Upper lobe of left lung (tissue), 6 donors: ENCODE data around the gene SETD6. TPM values are rescaled to one million over a fixed set of nuclear protein-coding genes. Genes with fewer than 3 reads are reported as not detected.

Experiments
- ATAC-seq, 2 donors: fragments of 200-7000 bp; cut with Tn5 transposase; one replicate each; pipeline ENCODE4 v1.9.1; 2022; ENCODE audit warnings: mild to moderate bottlenecking in 2 of 2, moderate library complexity in 2 of 2; ENCODE audit not compliant: low FRiP score in 2 of 2
- DNase-seq, 2 donors: peaks; one replicate each; pipeline ENCODE4 v3.0.0-alpha.2; 2019 to 2020
- H3K27ac ChIP-seq, 4 donors: fragments of 200-600 bp; sonication (generic); one replicate each; pipeline ENCODE4 v1.5.1; 2016 to 2019
- H3K27me3 ChIP-seq, 4 donors: fragments of 200-600 bp; sonication (generic); one replicate each; pipeline ENCODE4 v1.5.1; 2017 to 2019
- H3K36me3 ChIP-seq, 4 donors: fragments of 200-600 bp; sonication (generic); one replicate each; pipeline ENCODE4 v1.5.1; 2016 to 2019
- H3K4me1 ChIP-seq, 4 donors: fragments of 200-600 bp; sonication (generic); one replicate each; pipeline ENCODE4 v1.5.1; 2018 to 2019
- H3K4me3 ChIP-seq, 4 donors: fragments of 200-600 bp; sonication (generic); one replicate each; pipeline ENCODE4 v1.5.1; 2017 to 2019; ENCODE audit warnings: mild to moderate bottlenecking in 2 of 4, moderate library complexity in 1 of 4
- H3K9me3 ChIP-seq, 4 donors: fragments of 200-600 bp; sonication (generic); one replicate each; pipeline ENCODE4 v1.5.1; 2018 to 2019
- CTCF ChIP-seq, 6 experiments: fragments of 450-650 bp in 4 of 6; fragments of 200-600 bp in 2 of 6; sonication (generic) in 2 of 6; IDR thresholded peaks; one replicate each; pipeline ENCODE4 v1.5.1; 2016 to 2019; ENCODE audit warnings: antibody characterized with exemption in 6 of 6
- EP300 ChIP-seq, 4 donors: sonication (generic); formaldehyde crosslinking; IDR thresholded peaks; one replicate each; pipeline ENCODE4 v1.5.1; 2017; ENCODE audit warnings: antibody characterized with exemption in 4 of 4, control low read depth in 2 of 4
- POLR2A ChIP-seq, 4 donors: fragments of 450-650 bp; IDR thresholded peaks; one replicate each; pipeline ENCODE4 v1.5.1; 2016 to 2017; ENCODE audit warnings: antibody characterized with exemption in 4 of 4, mild to moderate bottlenecking in 2 of 4
- POLR2AphosphoS5 ChIP-seq, 2 donors: sonication (generic); formaldehyde crosslinking; IDR thresholded peaks; one replicate each; pipeline ENCODE4 v1.5.1; 2017; ENCODE audit warnings: antibody characterized with exemption in 2 of 2
- whole genome bisulfite sequencing, 2 donors: methylation state at CpG; one replicate each; pipeline ENCODE4 v1.1.5; 2017 to 2018; 5-methylcytosine and 5-hydroxymethylcytosine counted together
- total RNA-seq, 6 donors: library from RNA; depleted of rRNA in 4 of 6; stranded (reverse); fragments of >200 nt in 4 of 6; gene quantifications; one replicate each; pipeline versions ENCODE4 v1.1.0 to v1.2.1, GENCODE V29; 2016 to 2021
- donor health status: DM: no; HTN: no; CAD: no; lungs with moderate emphysema.
- donor health status: DM: no; HTN: yes; CAD: no; lungs with severe emphysema.

Gene SETD6
- total RNA-seq, 6 donors from 2014 or later, result 17.3 to 78.6 (median 31.7) TPM

- 78 to 86% methylated on average over 1 to 2 of the region's 2 CpGs for WGBS, 2 donors
- Histone ChIP-seq H3K27me3 (peaks cover 0 to 17% (median 11%) of the 10 kb centered on the region in 4 donors), H3K4me3 (no peak overlapping the region), H3K9me3 (no peaks in the 10 kb centered on the region), H3K27ac (no peak overlapping the region), H3K36me3 (peaks cover 0 to 4% (median 0%) of the 10 kb centered on the region in 4 donors), H3K4me1 (peaks cover 5 to 25% (median 14%) of the 10 kb centered on the region in 4 donors)
- DNase-seq (no peak), ATAC-seq (no peak)
- no peak for TF ChIP-seq POLR2AphosphoS5 (IDR thresholded peaks at IDR 0.05)
- no peak for TF ChIP-seq EP300 (IDR thresholded peaks at IDR 0.05)
- TF ChIP-seq CTCF (IDR thresholded peaks at IDR 0.05), result no peak
- no peak for TF ChIP-seq POLR2A (IDR thresholded peaks at IDR 0.05)
Measured at GRCh38 chr16:58497468-58497867, 17.8 kb upstream of the SETD6 start.

- DNase-seq, result no peak
- Histone ChIP-seq H3K27me3 (peaks cover 0 to 18% (median 11%) of the 10 kb centered on the region in 4 donors), H3K4me1 (peaks cover 5 to 25% (median 14%) of the 10 kb centered on the region in 4 donors)
Measured at GRCh38 chr16:58497935-58498334, 17.4 kb upstream of the SETD6 start.

GRCh38 chr16:58498341-58499091 lies 16.8 kb upstream of the SETD6 start:
- Histone ChIP-seq H3K9me3 (no peaks in the 10 kb centered on the region), H3K27ac (no peak overlapping the region), H3K27me3 (peaks cover 0 to 18% (median 11%) of the 10 kb centered on the region in 4 donors), H3K36me3 (peaks cover 0 to 4% (median under 1%) of the 10 kb centered on the region in 4 donors), H3K4me3 (no peak overlapping the region), H3K4me1 (peaks cover 5 to 25% (median 14%) of the 10 kb centered on the region in 4 donors)
- WGBS, 2 donors, result 71 to 94% methylated on average over 5 to 9 of the region's 9 CpGs
- TF ChIP-seq POLR2AphosphoS5 (IDR thresholded peaks at IDR 0.05) (no peak), POLR2A (IDR thresholded peaks at IDR 0.05) (no peak), EP300 (IDR thresholded peaks at IDR 0.05) (no peak)
- ATAC-seq (no peak), DNase-seq (no peak)

More at GRCh38 chr16:58497935-58498334, 17.4 kb upstream of the SETD6 start:
- no peak for ATAC-seq
- WGBS, 2 donors, result 46 to 65% methylated on average over 4 to 5 of the region's 5 CpGs
- H3K4me3 ChIP-seq, result no peak overlapping the region
- no peak overlapping the region for H3K27ac ChIP-seq
- TF ChIP-seq POLR2AphosphoS5 (IDR thresholded peaks at IDR 0.05) (no peak), POLR2A (IDR thresholded peaks at IDR 0.05) (no peak), EP300 (IDR thresholded peaks at IDR 0.05) (no peak), CTCF (IDR thresholded peaks at IDR 0.05) (no peak)
- peaks cover 0 to 4% (median 0%) of the 10 kb centered on the region in 4 donors for H3K36me3 ChIP-seq
- no peaks in the 10 kb centered on the region for H3K9me3 ChIP-seq

- WGBS, 2 donors, result 86 to 94% methylated on average over 6 to 10 of the region's 10 CpGs
- DNase-seq, result peak in 1 of 2 donors; percentile 51
- no peak overlapping the region for H3K27ac ChIP-seq
- H3K9me3 ChIP-seq, result no peaks in the 10 kb centered on the region
- no peak overlapping the region for H3K4me3 ChIP-seq
- ATAC-seq, result no peak
- peaks cover 5 to 25% (median 14%) of the 10 kb centered on the region in 4 donors for H3K4me1 ChIP-seq
- H3K36me3 ChIP-seq, result peaks cover 0 to 8% (median 3%) of the 10 kb centered on the region in 4 donors
- peaks cover 0 to 18% (median 11%) of the 10 kb centered on the region in 4 donors for H3K27me3 ChIP-seq
- no peak for TF ChIP-seq EP300 (IDR thresholded peaks at IDR 0.05)
- TF ChIP-seq POLR2A (IDR thresholded peaks at IDR 0.05), result no peak
- no peak for TF ChIP-seq CTCF (IDR thresholded peaks at IDR 0.05)
- TF ChIP-seq POLR2AphosphoS5 (IDR thresholded peaks at IDR 0.05), result no peak
Measured at GRCh38 chr16:58499092-58499511, 16.2 kb upstream of the SETD6 start.

GRCh38 chr16:58499615-58500351 lies 15.5 kb upstream of the SETD6 start, which contains the start of gene NDRG4:
Gene NDRG4, plus strand, starts transcription at chr16:58500143. Its CDS starts 106 bp downstream, at chr16:58500249.
- ATAC-seq (no peak), DNase-seq (peak; percentile 34 to 53)
- H3K4me1 ChIP-seq, result peaks cover 5 to 25% (median 14%) of the 10 kb centered on the region in 4 donors
- H3K9me3 ChIP-seq, result no peaks in the 10 kb centered on the region
- H3K27me3 ChIP-seq, result peaks cover 0 to 18% (median 11%) of the 10 kb centered on the region in 4 donors
- H3K36me3 ChIP-seq, result peaks cover 0 to 13% (median 5%) of the 10 kb centered on the region in 4 donors
- H3K4me3 ChIP-seq, result peak within 1 kb of the TSS in 2 of 4 donors; percentile 29 to 42
- H3K27ac ChIP-seq, result no peak within 1 kb of the TSS
- TF ChIP-seq EP300 (IDR thresholded peaks at IDR 0.05) (no peak), POLR2AphosphoS5 (IDR thresholded peaks at IDR 0.05) (no peak), POLR2A (IDR thresholded peaks at IDR 0.05) (no peak), CTCF (IDR thresholded peaks at IDR 0.05) (no peak)
- WGBS, 2 donors, result 44 to 47% methylated on average over 4 to 23 of the region's 24 CpGs
